Thoracic aorta (tissue), 2 donors: ENCODE measurements around the gene DPCD. TPM values are rescaled to one million over a fixed set of nuclear protein-coding genes. Genes with fewer than 3 reads are reported as not detected.

ENCODE experiments used
- ATAC-seq: fragments of 150-250 bp; one replicate; pipeline ENCODE4 v1.8.0; 2017; ENCODE audit warnings: low read depth; ENCODE audit not compliant: insufficient number of reproducible peaks, low FRiP score
- DNase-seq: peaks from one replicate; pipeline ENCODE4 v3.0.0-alpha.2; 2020; ENCODE audit warnings: low spot score
- H3K27ac ChIP-seq, 2 donors: fragments of 200-600 bp; sonication (generic); 1 replicate in 1 of 2; 2 replicates in 1 of 2; pipeline ENCODE4 v1.5.1; 2016; ENCODE audit warnings: mild to moderate bottlenecking in 2 of 2, moderate library complexity in 2 of 2
- H3K27me3 ChIP-seq: fragments of 200-600 bp; sonication (generic); replicated peaks from 2 replicates; pipeline ENCODE4 v1.6.0; 2016; ENCODE audit warnings: mild to moderate bottlenecking; ENCODE audit not compliant: insufficient read depth
- H3K36me3 ChIP-seq: fragments of 200-600 bp; sonication (generic); one replicate; pipeline ENCODE4 v1.5.1; 2016
- H3K4me1 ChIP-seq, 2 donors: fragments of 200-600 bp; sonication (generic); 1 replicate in 1 of 2; 2 replicates in 1 of 2; pipeline versions ENCODE4 v1.5.1 to v1.6.0; 2016; ENCODE audit warnings: low read depth in 2 of 2, mild to moderate bottlenecking in 1 of 2; ENCODE audit not compliant: control insufficient read depth in 1 of 2
- H3K4me3 ChIP-seq: fragments of 200-600 bp; sonication (generic); 2 replicates; pipeline ENCODE4 v1.5.1; 2016; ENCODE audit warnings: mild to moderate bottlenecking
- H3K9me3 ChIP-seq: fragments of 200-600 bp; sonication (generic); 2 replicates; pipeline ENCODE4 v1.5.1; 2016
- CTCF ChIP-seq: fragments of 200-600 bp; sonication (generic); IDR thresholded peaks from one replicate; pipeline ENCODE4 v1.5.1; 2019; ENCODE audit warnings: antibody characterized with exemption
- total RNA-seq, 2 donors: library from RNA; depleted of rRNA; stranded (reverse); fragments of >200 nt; gene quantifications; one replicate each; pipeline versions ENCODE4 v1.1.0 to v1.2.3, GENCODE V29; 2016

DPCD gene
- total RNA-seq, 2 donors from 2014 or later = 12.6 to 22.9 TPM

GRCh38 chr10:101575580-101576210 is 12.4 kb upstream of the DPCD start:
- TF ChIP-seq CTCF = no peak
- H3K4me1 ChIP-seq = peaks cover 0 to 4% of the 10 kb centered on the region in 2 donors
- no peak overlapping the region for H3K4me3 ChIP-seq
- H3K27me3 ChIP-seq = no peaks in the 10 kb centered on the region
- H3K36me3 ChIP-seq = peaks cover 7% of the 10 kb centered on the region
- DNase-seq (no peak), ATAC-seq (no peak)
- no peak overlapping the region for H3K27ac ChIP-seq
- peaks cover 7% of the 10 kb centered on the region for H3K9me3 ChIP-seq

GRCh38 chr10:101576211-101576863 is 11.8 kb upstream of the DPCD start:
- DNase-seq (no peak), ATAC-seq (no peak)
- Histone ChIP-seq H3K36me3 (peaks cover 11% of the 10 kb centered on the region), H3K9me3 (peaks cover 7% of the 10 kb centered on the region), H3K4me1 (no peaks in the 10 kb centered on the region), H3K27me3 (no peaks in the 10 kb centered on the region), H3K4me3 (no peak overlapping the region), H3K27ac (no peak overlapping the region)
- TF ChIP-seq CTCF = no peak

GRCh38 chr10:101577121-101577871 is 10.8 kb upstream of the DPCD start:
- ATAC-seq (no peak), DNase-seq (no peak)
- Histone ChIP-seq H3K9me3 (peaks cover 7% of the 10 kb centered on the region), H3K27ac (no peak overlapping the region), H3K4me1 (no peaks in the 10 kb centered on the region), H3K27me3 (no peaks in the 10 kb centered on the region), H3K4me3 (no peak overlapping the region), H3K36me3 (peaks cover 11% of the 10 kb centered on the region)
- no peak for TF ChIP-seq CTCF

GRCh38 chr10:101578192-101578591 is 9.9 kb upstream of the DPCD start:
- Histone ChIP-seq H3K4me1 (no peaks in the 10 kb centered on the region), H3K9me3 (no peaks in the 10 kb centered on the region), H3K36me3 (peaks cover 11% of the 10 kb centered on the region), H3K27me3 (no peaks in the 10 kb centered on the region), H3K27ac (no peak overlapping the region), H3K4me3 (no peak overlapping the region)
- DNase-seq (no peak), ATAC-seq (no peak)
- TF ChIP-seq CTCF = no peak

- Histone ChIP-seq H3K36me3 (peaks cover 14% of the 10 kb centered on the region), H3K27ac (no peak overlapping the region), H3K27me3 (no peaks in the 10 kb centered on the region), H3K4me1 (no peaks in the 10 kb centered on the region), H3K4me3 (no peak overlapping the region), H3K9me3 (no peaks in the 10 kb centered on the region)
- no peak for TF ChIP-seq CTCF
- DNase-seq (no peak), ATAC-seq (no peak)
Measured at GRCh38 chr10:101578803-101579515, 9.2 kb upstream of the DPCD start.
